ENCODE data around the gene PRPF31. TPM values are rescaled to one million over a fixed set of nuclear protein-coding genes. Genes with fewer than 3 reads are reported as not detected.

The PRPF31 gene
- total RNA-seq, 1 donor from 2014 or later = 68.3 TPM

- TF ChIP-seq CTCF (IDR thresholded peaks at IDR 0.05; ENCODE audit: insufficient read depth, low read length, poor library complexity, severe bottlenecking) = no peak
- Histone ChIP-seq H3K36me3 (ENCODE audit: control insufficient read depth, insufficient read depth, low read length) (peaks cover 2% of the 10 kb centered on the region), H3K27me3 (ENCODE audit: control insufficient read depth, insufficient read depth, low read length) (no peaks in the 10 kb centered on the region), H3K4me3 (ENCODE audit: low read depth, low read length) (no peak overlapping the region)
- no peak for DNase-seq (ENCODE audit: low read depth)
Observed at GRCh38 chr19:54106716-54107115, 8.8 kb upstream of the PRPF31 start.

GRCh38 chr19:54107876-54108490, 7.6 kb upstream of the PRPF31 start:
- Histone ChIP-seq H3K36me3 (ENCODE audit: control insufficient read depth, insufficient read depth, low read length) (peaks cover 2% of the 10 kb centered on the region), H3K27me3 (ENCODE audit: control insufficient read depth, insufficient read depth, low read length) (no peaks in the 10 kb centered on the region), H3K4me3 (ENCODE audit: low read depth, low read length) (no peak overlapping the region)
- no peak for DNase-seq (ENCODE audit: low read depth)
- no peak for TF ChIP-seq CTCF (IDR thresholded peaks at IDR 0.05; ENCODE audit: insufficient read depth, low read length, poor library complexity, severe bottlenecking)

- Histone ChIP-seq H3K27me3 (ENCODE audit: control insufficient read depth, insufficient read depth, low read length) (no peaks in the 10 kb centered on the region), H3K36me3 (ENCODE audit: control insufficient read depth, insufficient read depth, low read length) (peaks cover 2% of the 10 kb centered on the region), H3K4me3 (ENCODE audit: low read depth, low read length) (no peak overlapping the region)
- no peak for DNase-seq (ENCODE audit: low read depth)
- TF ChIP-seq CTCF (IDR thresholded peaks at IDR 0.05; ENCODE audit: insufficient read depth, low read length, poor library complexity, severe bottlenecking) = no peak
Observed at GRCh38 chr19:54108496-54108895, 7.1 kb upstream of the PRPF31 start.

GRCh38 chr19:54109651-54110050, 5.9 kb upstream of the PRPF31 start:
- Histone ChIP-seq H3K27me3 (ENCODE audit: control insufficient read depth, insufficient read depth, low read length) (no peaks in the 10 kb centered on the region), H3K36me3 (ENCODE audit: control insufficient read depth, insufficient read depth, low read length) (peaks cover 2% of the 10 kb centered on the region), H3K4me3 (ENCODE audit: low read depth, low read length) (no peak overlapping the region)
- DNase-seq (ENCODE audit: low read depth) = no peak
- TF ChIP-seq CTCF (IDR thresholded peaks at IDR 0.05; ENCODE audit: insufficient read depth, low read length, poor library complexity, severe bottlenecking) = no peak

GRCh38 chr19:54114340-54115108, 1.0 kb upstream of the PRPF31 start:
- Histone ChIP-seq H3K4me3 (ENCODE audit: low read depth, low read length) (peak overlapping the region; percentile 66), H3K27me3 (ENCODE audit: control insufficient read depth, insufficient read depth, low read length) (no peaks in the 10 kb centered on the region), H3K36me3 (ENCODE audit: control insufficient read depth, insufficient read depth, low read length) (no peaks in the 10 kb centered on the region)
- DNase-seq (ENCODE audit: low read depth) = no peak
- TF ChIP-seq CTCF (IDR thresholded peaks at IDR 0.05; ENCODE audit: insufficient read depth, low read length, poor library complexity, severe bottlenecking) = no peak

Measured in kidney epithelial cell (primary cell).